Neuron (in vitro differentiated cells): Measurements from ENCODE around the gene TLE2.
"Not testable (repeated sequence)": the region's sequence is repeated elsewhere in the genome, so short reads cannot be mapped to it uniquely, and the experiment has no call there.

Source experiments
- H2AFZ ChIP-seq: one replicate; pipeline ENCODE4 v1.6.1; 2013; ENCODE audit warnings: low read depth, mild to moderate bottlenecking, inconsistent platforms, low read length, moderate library complexity
- H3K27me3 ChIP-seq: one replicate; pipeline ENCODE4 v1.6.1; 2013; ENCODE audit warnings: low read length; ENCODE audit not compliant: insufficient read depth
- H3K36me3 ChIP-seq: one replicate; pipeline ENCODE4 v1.6.1; 2013; ENCODE audit warnings: low read length; ENCODE audit not compliant: insufficient read depth
- H3K4me1 ChIP-seq: one replicate; pipeline ENCODE4 v1.6.1; 2013; ENCODE audit warnings: low read length; ENCODE audit not compliant: insufficient read depth
- H3K4me3 ChIP-seq: 2 replicates; pipeline ENCODE4 v1.5.1; 2013; ENCODE audit warnings: mild to moderate bottlenecking, low read length, moderate library complexity
- H3K9me3 ChIP-seq: one replicate; pipeline ENCODE4 v1.6.1; 2013; ENCODE audit warnings: low read length

Gene TLE2

DNA sequence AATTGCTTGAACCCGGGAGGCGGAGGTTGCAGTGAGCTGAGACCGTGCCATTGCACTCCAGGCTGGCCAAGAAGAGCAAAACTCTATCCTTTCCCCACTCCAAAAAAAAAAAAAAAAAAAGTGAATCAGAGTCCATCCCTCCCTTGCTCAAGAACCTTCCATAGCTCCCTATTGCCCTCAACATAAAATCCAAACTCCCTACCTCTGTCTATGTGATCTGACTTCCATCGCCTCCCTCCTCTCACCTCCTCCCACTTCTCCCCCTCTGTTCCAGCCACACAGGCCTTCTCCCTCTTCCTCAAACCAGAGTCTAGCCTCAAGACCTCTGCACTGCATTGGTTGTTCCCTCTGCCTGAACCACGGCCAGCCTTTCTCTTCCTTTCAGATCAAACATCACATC lies 10.0 kb upstream of the TLE2 start:
- Histone ChIP-seq H3K4me1 (peaks cover 29% of the 10 kb centered on the region), H2AFZ (no peak overlapping the region), H3K9me3 (no peaks in the 10 kb centered on the region), H3K36me3 (no peaks in the 10 kb centered on the region), H3K4me3 (no peak overlapping the region), H3K27me3 (peaks cover 26% of the 10 kb centered on the region)

DNA sequence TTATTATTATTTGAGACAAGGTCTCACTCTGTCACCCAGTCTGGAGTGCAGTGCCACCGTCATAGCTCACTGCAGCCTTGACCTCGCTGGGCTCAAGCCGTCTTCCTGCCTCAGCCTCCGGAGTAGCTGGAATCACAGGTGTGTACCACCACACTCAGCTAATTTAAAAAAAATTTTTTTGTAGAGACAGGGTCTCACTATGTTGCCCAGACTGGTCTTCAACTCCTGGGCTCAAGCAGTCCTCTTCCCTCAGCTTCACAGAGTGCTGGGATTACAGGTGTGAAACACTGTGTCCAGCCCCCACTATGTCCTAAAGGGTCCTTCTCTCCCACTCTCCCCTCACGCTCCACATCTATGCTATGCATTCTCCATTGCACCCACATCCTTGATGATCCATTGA lies 9.1 kb upstream of the TLE2 start:
- no peak overlapping the region for H2AFZ ChIP-seq
- no peaks in the 10 kb centered on the region for H3K9me3 ChIP-seq
- peaks cover 33% of the 10 kb centered on the region for H3K27me3 ChIP-seq
- H3K4me1 ChIP-seq = peaks cover 30% of the 10 kb centered on the region
- no peak overlapping the region for H3K4me3 ChIP-seq
- no peaks in the 10 kb centered on the region for H3K36me3 ChIP-seq

DNA sequence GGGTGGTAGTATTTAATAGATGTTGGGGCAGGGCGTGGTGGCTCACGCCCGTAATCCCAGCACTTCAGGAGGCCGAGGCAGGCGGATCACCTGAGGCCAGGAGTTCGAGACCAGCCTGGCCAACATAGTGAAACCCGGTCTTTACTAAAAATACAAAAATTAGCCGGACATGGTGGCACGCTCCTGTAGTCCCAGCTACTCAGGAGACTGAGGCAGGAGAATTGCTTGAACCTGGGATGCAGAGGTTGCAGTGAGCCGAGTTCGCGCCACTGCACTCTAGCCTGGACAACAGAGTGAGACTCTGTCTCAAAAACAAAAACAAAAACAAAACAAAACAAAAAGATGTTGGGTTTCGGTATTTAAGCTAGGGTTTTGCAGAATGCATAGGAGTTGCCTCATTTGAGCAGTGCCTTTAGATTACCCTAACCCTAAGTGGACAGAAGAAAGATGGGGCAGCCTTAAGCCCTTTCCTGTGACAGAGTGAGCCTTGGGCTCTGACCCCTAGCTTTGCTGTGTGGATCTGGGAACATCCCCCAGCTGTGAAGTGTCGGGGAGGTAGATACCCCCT lies 8.0 kb upstream of the TLE2 start:
- H3K4me3 ChIP-seq, H3K36me3 ChIP-seq, H2AFZ ChIP-seq, H3K9me3 ChIP-seq: not testable (repeated sequence)
- peaks cover 23% of the 10 kb centered on the region for H3K4me1 ChIP-seq
- peaks cover 41% of the 10 kb centered on the region for H3K27me3 ChIP-seq

DNA sequence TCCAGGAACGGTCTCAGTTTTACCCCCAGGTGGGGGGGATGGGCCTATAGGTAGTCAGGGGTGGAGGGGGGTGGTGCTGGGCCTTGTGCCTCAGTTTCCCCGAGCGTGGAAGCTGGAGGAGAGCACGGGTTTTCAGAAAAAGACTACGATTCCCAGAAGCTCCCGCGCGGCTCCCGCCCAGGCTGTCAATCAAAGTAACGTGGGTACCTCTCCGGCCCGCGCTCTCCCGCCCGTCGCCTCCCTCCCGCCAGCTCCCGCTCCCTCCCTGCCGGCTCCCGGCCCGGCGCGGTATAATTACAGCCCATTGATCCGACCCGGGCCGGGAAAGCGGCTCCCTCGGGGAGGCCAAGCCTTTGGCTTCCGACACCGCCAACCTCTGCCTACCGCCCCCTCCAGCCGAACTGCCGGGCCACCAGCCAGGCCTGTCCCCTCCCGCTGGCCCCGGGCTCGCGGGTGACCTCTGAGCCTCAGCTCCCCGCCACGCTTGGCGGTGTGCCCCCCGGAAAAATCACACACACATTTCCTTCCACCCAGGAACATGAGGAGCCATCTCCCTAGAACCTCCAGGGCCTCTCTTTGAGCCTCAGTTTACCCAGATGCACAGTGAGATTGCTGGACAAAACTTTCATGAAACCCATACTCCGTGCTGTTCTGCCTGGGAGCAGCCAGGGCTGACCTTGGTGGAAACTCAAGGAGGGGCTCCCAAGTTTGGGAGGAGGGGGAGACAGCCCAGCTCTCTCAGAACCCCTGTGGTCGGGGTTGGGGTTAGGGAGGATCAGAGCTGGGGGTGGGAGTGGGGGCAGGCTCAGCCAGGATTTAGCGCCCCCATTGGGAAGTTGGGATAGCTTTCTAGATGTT lies 7.3 kb upstream of the TLE2 start:
- H3K9me3 ChIP-seq = peaks cover 2% of the 10 kb centered on the region
- H3K4me3 ChIP-seq = peak overlapping the region; percentile 35
- H3K27me3 ChIP-seq = peaks cover 46% of the 10 kb centered on the region
- H3K36me3 ChIP-seq = no peaks in the 10 kb centered on the region
- H2AFZ ChIP-seq = peak overlapping the region; percentile 58
- peaks cover 19% of the 10 kb centered on the region for H3K4me1 ChIP-seq

DNA sequence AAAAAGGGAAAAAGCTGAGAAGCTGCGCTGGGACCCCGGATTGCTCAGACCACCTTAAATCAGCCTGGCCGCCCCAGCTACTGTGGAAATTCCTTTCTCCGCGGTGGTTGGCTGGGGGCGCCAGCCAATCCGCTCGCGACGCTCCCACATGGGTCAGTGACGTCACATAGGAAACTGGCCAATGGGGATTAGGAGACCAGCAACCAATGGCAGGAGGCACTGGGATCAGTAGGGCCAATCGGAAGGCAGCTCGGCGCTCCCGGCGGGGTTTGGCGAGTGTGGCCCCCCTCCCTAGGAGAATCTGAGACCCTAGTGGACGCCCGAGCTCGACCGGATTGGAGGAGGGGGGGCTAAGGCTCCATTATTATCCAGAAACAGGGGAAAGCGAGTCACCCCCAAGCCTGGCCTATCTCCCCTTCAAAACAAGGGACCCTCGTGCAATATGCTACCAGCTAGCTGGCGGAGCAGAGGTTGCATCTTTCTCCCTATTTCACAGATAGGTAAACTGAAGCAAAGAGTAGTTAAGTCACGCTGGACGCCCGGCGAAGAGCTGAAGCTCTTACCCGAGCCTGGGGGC lies 6.5 kb upstream of the TLE2 start:
- H2AFZ ChIP-seq = peak overlapping the region; percentile 58
- peaks cover 19% of the 10 kb centered on the region for H3K4me1 ChIP-seq
- H3K27me3 ChIP-seq = peaks cover 52% of the 10 kb centered on the region

DNA sequence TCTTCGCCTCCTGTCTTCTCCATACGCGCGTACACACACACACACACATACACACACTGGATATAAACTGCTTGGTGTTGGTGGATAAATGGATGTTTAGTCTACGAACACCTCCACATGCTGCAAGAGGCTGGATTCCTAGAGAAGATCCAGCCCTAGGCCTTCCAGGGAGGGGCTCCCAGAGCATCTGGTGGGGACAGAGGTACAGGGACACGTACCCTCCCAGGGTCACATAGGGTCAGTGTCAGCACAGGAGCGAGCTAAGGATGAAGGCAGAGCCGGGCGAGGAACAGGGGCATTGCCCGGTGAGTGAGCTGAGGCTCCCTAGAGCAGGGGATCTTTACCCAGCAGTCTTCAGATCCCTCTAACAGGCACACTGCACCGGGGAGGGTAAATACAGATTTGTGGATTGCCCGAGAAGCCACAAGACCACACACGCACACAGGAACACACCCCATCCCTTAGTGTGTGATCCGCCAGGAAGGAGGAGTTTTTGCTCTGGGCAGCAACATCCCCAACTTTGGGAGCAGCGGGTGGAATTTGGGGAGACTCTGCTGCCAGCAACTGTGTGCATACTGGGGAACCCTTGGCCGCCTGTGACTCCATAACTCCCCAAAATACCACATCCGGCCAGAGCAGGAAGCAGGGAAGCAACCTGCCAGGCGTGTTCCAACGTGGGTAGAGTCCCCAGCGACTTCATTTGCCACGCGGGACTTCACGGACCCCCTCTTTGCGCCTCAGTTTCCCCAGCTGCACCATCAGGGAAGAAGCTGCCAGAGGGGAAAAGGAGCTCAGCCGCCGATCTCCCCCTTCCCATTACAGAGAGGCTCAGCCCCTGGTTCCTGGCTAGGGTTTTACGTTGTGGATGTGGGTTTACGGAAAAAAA lies 5.8 kb upstream of the TLE2 start:
- Histone ChIP-seq H3K9me3 (peaks cover 2% of the 10 kb centered on the region), H2AFZ (no peak overlapping the region), H3K36me3 (no peaks in the 10 kb centered on the region), H3K4me3 (peak overlapping the region; percentile 15), H3K27me3 (peaks cover 56% of the 10 kb centered on the region), H3K4me1 (peaks cover 19% of the 10 kb centered on the region)

More for the DNA sequence above, 6.5 kb upstream of the TLE2 start:
- Histone ChIP-seq H3K9me3 (peaks cover 2% of the 10 kb centered on the region), H3K36me3 (no peaks in the 10 kb centered on the region), H3K4me3 (peak overlapping the region; percentile 35)

DNA sequence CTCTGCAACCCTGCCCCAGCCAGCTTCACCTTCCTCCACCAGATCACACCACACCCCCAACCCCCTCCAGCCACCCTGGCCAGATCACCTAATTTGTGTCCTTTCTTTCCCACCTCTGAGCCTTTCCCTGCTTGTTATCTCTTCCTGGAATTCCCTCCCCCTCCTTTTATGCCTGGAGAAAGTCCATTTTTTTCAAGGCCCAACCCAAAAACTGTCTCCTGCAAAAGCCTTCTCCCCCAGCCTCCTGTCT lies 5.3 kb upstream of the TLE2 start:
- Histone ChIP-seq H3K9me3 (peaks cover 2% of the 10 kb centered on the region), H3K36me3 (no peaks in the 10 kb centered on the region), H2AFZ (no peak overlapping the region), H3K27me3 (peaks cover 56% of the 10 kb centered on the region), H3K4me3 (no peak overlapping the region), H3K4me1 (peaks cover 19% of the 10 kb centered on the region)

DNA sequence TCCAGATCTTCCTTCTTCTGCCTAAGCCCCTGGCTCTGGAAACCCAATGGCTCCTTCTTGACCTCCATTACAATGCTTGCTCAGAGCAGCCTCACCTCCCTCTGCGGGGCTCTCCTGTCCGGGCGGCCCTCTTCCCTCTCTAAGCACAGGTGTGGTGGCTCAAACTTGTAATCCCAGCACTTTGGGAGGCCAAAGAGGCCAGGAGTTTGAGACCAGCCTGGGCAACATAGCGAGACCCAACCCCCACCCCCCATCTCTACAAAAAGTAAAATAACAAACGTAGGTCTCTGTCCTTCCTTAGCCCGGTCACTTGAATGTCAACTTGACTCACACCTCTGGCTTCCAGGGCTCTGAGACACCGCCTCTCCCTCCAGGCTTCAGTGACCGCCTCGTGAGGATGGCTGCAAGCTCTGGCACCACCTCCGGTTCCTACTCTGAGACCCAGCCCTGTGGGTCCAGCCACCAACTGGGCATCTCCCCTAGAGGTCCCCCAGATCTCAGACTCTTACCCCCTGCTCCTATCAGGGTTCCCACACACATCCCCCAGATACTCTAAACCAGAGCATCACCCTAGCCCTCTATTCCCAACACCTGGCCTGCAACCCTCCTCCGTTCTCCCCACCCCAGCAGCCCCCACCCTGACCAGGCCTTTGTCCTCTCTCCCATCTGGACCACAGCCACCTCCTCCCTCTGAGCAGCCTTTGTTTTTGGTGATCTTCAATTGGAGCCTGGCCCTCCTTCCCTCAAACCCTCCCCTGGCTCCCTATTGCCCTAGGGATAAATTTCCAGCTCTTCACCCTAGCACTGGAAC lies 4.7 kb upstream of the TLE2 start:
- H3K36me3 ChIP-seq = no peaks in the 10 kb centered on the region
- H3K4me1 ChIP-seq = peaks cover 19% of the 10 kb centered on the region
- peaks cover 2% of the 10 kb centered on the region for H3K9me3 ChIP-seq
- peaks cover 53% of the 10 kb centered on the region for H3K27me3 ChIP-seq
- no peak overlapping the region for H2AFZ ChIP-seq
- no peak overlapping the region for H3K4me3 ChIP-seq

DNA sequence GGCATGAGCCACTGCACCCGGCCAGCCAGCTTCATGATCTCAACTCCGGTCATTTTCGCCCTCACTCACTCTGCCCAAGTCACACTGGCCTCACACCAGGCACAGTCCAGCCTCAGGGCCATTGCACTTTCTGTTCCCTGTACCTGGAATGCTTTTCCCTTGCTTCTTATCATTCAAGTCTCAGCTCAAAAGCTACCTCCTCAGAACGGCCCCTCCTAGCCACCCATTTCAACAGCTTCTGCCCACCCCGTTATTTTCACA lies 2.5 kb upstream of the TLE2 start:
- Histone ChIP-seq H3K36me3 (no peaks in the 10 kb centered on the region), H3K9me3 (peaks cover 7% of the 10 kb centered on the region), H3K4me1 (peaks cover 20% of the 10 kb centered on the region), H3K27me3 (peaks cover 68% of the 10 kb centered on the region), H2AFZ (no peak overlapping the region), H3K4me3 (no peak overlapping the region)

DNA sequence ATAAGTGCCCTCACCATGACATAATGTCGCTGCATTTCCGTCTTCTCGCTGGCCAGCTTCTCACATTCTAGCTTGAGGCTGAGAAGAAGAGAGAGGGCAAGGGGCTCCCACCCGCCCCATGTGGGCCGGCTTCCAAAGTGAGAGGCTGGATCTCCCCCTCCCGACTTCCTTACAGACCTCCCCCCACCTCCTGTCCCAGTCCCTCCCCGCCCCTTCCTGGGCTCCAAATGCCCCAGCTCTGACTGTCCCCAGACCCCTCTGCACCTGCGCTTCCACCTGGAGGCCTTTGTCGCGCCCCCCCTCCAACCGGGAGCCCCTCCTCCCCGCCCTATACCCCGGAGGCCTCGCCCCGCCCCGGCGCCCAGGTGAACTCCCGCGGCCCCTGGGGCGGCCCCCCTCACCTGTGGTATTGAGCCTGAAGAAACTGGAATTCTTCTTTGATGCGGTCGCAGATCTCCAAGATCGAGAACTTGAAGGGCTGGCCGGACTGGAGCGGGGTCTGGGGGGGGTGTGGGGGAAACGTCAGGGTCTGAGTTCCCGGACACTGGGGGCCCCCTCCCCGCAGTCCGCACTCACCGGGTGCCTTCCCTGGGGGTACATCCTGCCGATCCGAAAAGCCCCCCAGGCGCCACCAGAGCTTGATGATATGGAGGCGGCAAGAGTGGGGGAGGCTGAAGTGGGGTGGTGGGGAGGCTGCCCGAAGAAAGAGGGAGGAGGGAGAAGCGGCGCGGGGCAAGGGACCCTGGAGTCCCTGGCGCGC lies 595 bp downstream of the TLE2 start:
- H2AFZ ChIP-seq = no peak overlapping the region
- peaks cover 80% of the 10 kb centered on the region for H3K27me3 ChIP-seq
- H3K9me3 ChIP-seq = peaks cover 7% of the 10 kb centered on the region
- no peak overlapping the region for H3K4me3 ChIP-seq
- no peaks in the 10 kb centered on the region for H3K36me3 ChIP-seq
- H3K4me1 ChIP-seq = peaks cover 4% of the 10 kb centered on the region

DNA sequence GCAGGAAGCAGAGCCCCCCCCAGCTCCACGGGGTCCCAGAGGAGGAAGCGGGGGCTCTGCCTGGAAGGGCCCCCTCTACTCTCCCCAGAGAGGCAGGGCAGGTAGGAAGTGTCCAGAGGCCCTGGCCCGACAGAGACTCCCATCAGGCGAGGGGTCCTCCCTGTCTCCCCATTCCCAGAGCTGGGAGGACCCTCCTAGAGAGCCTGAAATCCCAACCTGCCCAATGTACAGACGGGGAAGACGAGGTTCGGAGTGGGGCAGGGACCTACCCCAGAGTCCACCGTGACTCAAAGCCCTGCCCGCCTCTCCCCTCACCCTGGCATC lies 1.1 kb downstream of the TLE2 start:
- H3K36me3 ChIP-seq = no peaks in the 10 kb centered on the region
- H3K9me3 ChIP-seq = peaks cover 7% of the 10 kb centered on the region
- H3K4me1 ChIP-seq = peaks cover 4% of the 10 kb centered on the region
- H3K27me3 ChIP-seq = peaks cover 83% of the 10 kb centered on the region
- H3K4me3 ChIP-seq = no peak overlapping the region
- H2AFZ ChIP-seq = no peak overlapping the region

DNA sequence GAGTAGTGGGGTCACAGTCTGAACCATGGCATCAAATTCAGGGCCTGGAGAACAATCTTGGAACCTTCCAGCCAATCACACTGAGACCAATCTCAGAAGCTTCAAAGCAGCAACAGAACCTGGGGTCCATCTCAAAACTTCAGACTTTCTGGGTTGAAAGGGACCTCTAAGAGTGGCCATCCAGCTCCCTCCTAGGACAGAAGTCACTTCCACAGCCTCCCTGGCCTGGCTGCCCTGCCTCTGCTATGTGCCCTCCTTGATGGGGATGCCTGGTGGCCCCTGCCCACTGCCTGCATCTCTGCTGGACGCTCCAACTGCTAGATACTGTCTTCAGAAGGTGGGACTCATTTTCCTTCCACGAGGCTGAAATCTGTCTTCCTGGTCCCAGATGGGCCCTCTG lies 1.8 kb downstream of the TLE2 start:
- Histone ChIP-seq H3K4me3 (no peak overlapping the region), H3K9me3 (peaks cover 7% of the 10 kb centered on the region), H3K27me3 (peaks cover 82% of the 10 kb centered on the region), H3K36me3 (no peaks in the 10 kb centered on the region), H2AFZ (no peak overlapping the region), H3K4me1 (peaks cover 4% of the 10 kb centered on the region)
